IPS-15b (cell line): ENCODE data around the gene MAGI1.

Source experiments
- H3K27me3 ChIP-seq: one replicate; pipeline ENCODE4 v1.6.1; 2013; ENCODE audit warnings: low read length; ENCODE audit not compliant: control insufficient read depth, insufficient read depth
- H3K36me3 ChIP-seq: one replicate; pipeline ENCODE4 v1.6.1; 2013; ENCODE audit warnings: low read length; ENCODE audit not compliant: control insufficient read depth, insufficient read depth
- H3K4me1 ChIP-seq: one replicate; pipeline ENCODE4 v1.6.1; 2013; ENCODE audit warnings: mild to moderate bottlenecking, low read length; ENCODE audit not compliant: control insufficient read depth, insufficient read depth
- H3K4me3 ChIP-seq: one replicate; pipeline ENCODE4 v1.5.1; 2013; ENCODE audit warnings: low read depth, low read length
- H3K9ac ChIP-seq: one replicate; pipeline ENCODE4 v1.6.1; 2013; ENCODE audit warnings: low read depth, mild to moderate bottlenecking, low read length
- H3K9me3 ChIP-seq: one replicate; pipeline ENCODE4 v1.6.1; 2013; ENCODE audit warnings: mild to moderate bottlenecking, low read length; ENCODE audit not compliant: control insufficient read depth, insufficient read depth

The MAGI1 gene

GRCh38 chr3:65500398-65501306 lies 538.1 kb downstream of the MAGI1 start:
- Histone ChIP-seq H3K36me3 (no peaks in the 10 kb centered on the region), H3K27me3 (no peaks in the 10 kb centered on the region), H3K4me1 (peaks cover 3% of the 10 kb centered on the region), H3K9me3 (no peaks in the 10 kb centered on the region), H3K9ac (no peak overlapping the region), H3K4me3 (no peak overlapping the region)

- Histone ChIP-seq H3K4me3 (no peak overlapping the region), H3K36me3 (no peaks in the 10 kb centered on the region), H3K9me3 (no peaks in the 10 kb centered on the region), H3K9ac (no peak overlapping the region), H3K27me3 (no peaks in the 10 kb centered on the region), H3K4me1 (peaks cover 3% of the 10 kb centered on the region)
These were observed 540.9 kb downstream of the MAGI1 start for GRCh38 chr3:65497846-65498245.

- H3K4me1 ChIP-seq = peaks cover 3% of the 10 kb centered on the region
- H3K36me3 ChIP-seq = no peaks in the 10 kb centered on the region
- H3K27me3 ChIP-seq = no peaks in the 10 kb centered on the region
- no peak overlapping the region for H3K4me3 ChIP-seq
- H3K9ac ChIP-seq = no peak overlapping the region
- no peaks in the 10 kb centered on the region for H3K9me3 ChIP-seq
These were observed 541.5 kb downstream of the MAGI1 start for GRCh38 chr3:65497236-65497635.

GRCh38 chr3:65493938-65494337 lies 544.8 kb downstream of the MAGI1 start:
- Histone ChIP-seq H3K27me3 (no peaks in the 10 kb centered on the region), H3K4me3 (no peak overlapping the region)

GRCh38 chr3:65493371-65493882 lies 545.3 kb downstream of the MAGI1 start:
- Histone ChIP-seq H3K27me3 (no peaks in the 10 kb centered on the region), H3K9me3 (no peaks in the 10 kb centered on the region), H3K9ac (no peak overlapping the region), H3K4me3 (no peak overlapping the region), H3K4me1 (peaks cover 1% of the 10 kb centered on the region), H3K36me3 (no peaks in the 10 kb centered on the region)

More at GRCh38 chr3:65493938-65494337, 544.8 kb downstream of the MAGI1 start:
- Histone ChIP-seq H3K4me1 (peaks cover 3% of the 10 kb centered on the region), H3K9me3 (no peaks in the 10 kb centered on the region), H3K9ac (no peak overlapping the region), H3K36me3 (no peaks in the 10 kb centered on the region)

- no peak overlapping the region for H3K9ac ChIP-seq
- no peaks in the 10 kb centered on the region for H3K9me3 ChIP-seq
- no peak overlapping the region for H3K4me3 ChIP-seq
- H3K36me3 ChIP-seq = no peaks in the 10 kb centered on the region
- H3K4me1 ChIP-seq = no peaks in the 10 kb centered on the region
- H3K27me3 ChIP-seq = no peaks in the 10 kb centered on the region
These were observed 546.5 kb downstream of the MAGI1 start for GRCh38 chr3:65492249-65492648.

GRCh38 chr3:65490114-65490513 lies 548.6 kb downstream of the MAGI1 start:
- H3K4me1 ChIP-seq = peaks cover 8% of the 10 kb centered on the region
- H3K4me3 ChIP-seq = no peak overlapping the region
- no peak overlapping the region for H3K9ac ChIP-seq
- H3K9me3 ChIP-seq = no peaks in the 10 kb centered on the region
- no peaks in the 10 kb centered on the region for H3K36me3 ChIP-seq
- H3K27me3 ChIP-seq = no peaks in the 10 kb centered on the region

GRCh38 chr3:65489253-65489652 lies 549.5 kb downstream of the MAGI1 start:
- no peaks in the 10 kb centered on the region for H3K27me3 ChIP-seq
- no peaks in the 10 kb centered on the region for H3K36me3 ChIP-seq
- peaks cover 17% of the 10 kb centered on the region for H3K4me1 ChIP-seq
- no peak overlapping the region for H3K4me3 ChIP-seq
- no peak overlapping the region for H3K9ac ChIP-seq
- no peaks in the 10 kb centered on the region for H3K9me3 ChIP-seq

GRCh38 chr3:65485826-65486469 lies 552.8 kb downstream of the MAGI1 start:
- Histone ChIP-seq H3K36me3 (no peaks in the 10 kb centered on the region), H3K27me3 (no peaks in the 10 kb centered on the region), H3K4me1 (peaks cover 32% of the 10 kb centered on the region), H3K4me3 (no peak overlapping the region), H3K9me3 (no peaks in the 10 kb centered on the region), H3K9ac (no peak overlapping the region)

GRCh38 chr3:65484964-65485363 lies 553.8 kb downstream of the MAGI1 start:
- Histone ChIP-seq H3K4me3 (no peak overlapping the region), H3K36me3 (no peaks in the 10 kb centered on the region), H3K9me3 (no peaks in the 10 kb centered on the region), H3K4me1 (peaks cover 33% of the 10 kb centered on the region), H3K9ac (peak overlapping the region; percentile 10), H3K27me3 (no peaks in the 10 kb centered on the region)

GRCh38 chr3:65483480-65483879 lies 555.2 kb downstream of the MAGI1 start:
- H3K4me1 ChIP-seq = peaks cover 43% of the 10 kb centered on the region
- H3K9me3 ChIP-seq = no peaks in the 10 kb centered on the region
- no peaks in the 10 kb centered on the region for H3K36me3 ChIP-seq
- no peak overlapping the region for H3K4me3 ChIP-seq
- no peak overlapping the region for H3K9ac ChIP-seq
- no peaks in the 10 kb centered on the region for H3K27me3 ChIP-seq

GRCh38 chr3:65483011-65483410 lies 555.7 kb downstream of the MAGI1 start:
- Histone ChIP-seq H3K4me3 (no peak overlapping the region), H3K4me1 (peaks cover 47% of the 10 kb centered on the region), H3K27me3 (no peaks in the 10 kb centered on the region), H3K9me3 (no peaks in the 10 kb centered on the region), H3K36me3 (no peaks in the 10 kb centered on the region), H3K9ac (no peak overlapping the region)
